HG03558 (cell line): ENCODE results near the gene KLLN.
"Not testable (repeated sequence)": the region's sequence is repeated elsewhere in the genome, so short reads cannot be mapped to it uniquely, and the experiment has no call there.

Source experiments
- ATAC-seq: cut with Tn5 transposase; IDR thresholded peaks from one replicate; pipeline ENCODE4 v1.9.1; 2021; ENCODE audit warnings: moderate number of reproducible peaks; ENCODE audit not compliant: unreplicated experiment; ENCODE audit errors: extremely low read depth

Gene KLLN

DNA sequence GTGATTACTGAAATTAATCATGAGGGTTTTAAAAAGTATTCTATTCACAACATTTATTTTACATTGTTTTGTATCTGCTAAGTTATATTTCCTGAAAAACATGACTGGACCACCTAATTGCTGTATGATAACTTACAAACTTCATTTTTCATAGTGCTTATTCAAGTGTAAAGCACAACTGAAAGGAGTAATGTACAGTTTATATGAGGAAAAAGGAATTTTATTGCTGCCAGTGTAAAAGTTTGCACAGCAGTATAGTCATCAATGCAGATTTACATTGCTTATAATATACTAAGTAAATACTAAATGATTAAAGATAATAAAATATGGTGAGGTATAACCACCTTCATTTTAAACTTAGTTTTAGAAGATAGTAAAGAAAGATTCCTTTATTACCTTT, 4.1 kb upstream of the KLLN start:
- ATAC-seq = no peak

DNA sequence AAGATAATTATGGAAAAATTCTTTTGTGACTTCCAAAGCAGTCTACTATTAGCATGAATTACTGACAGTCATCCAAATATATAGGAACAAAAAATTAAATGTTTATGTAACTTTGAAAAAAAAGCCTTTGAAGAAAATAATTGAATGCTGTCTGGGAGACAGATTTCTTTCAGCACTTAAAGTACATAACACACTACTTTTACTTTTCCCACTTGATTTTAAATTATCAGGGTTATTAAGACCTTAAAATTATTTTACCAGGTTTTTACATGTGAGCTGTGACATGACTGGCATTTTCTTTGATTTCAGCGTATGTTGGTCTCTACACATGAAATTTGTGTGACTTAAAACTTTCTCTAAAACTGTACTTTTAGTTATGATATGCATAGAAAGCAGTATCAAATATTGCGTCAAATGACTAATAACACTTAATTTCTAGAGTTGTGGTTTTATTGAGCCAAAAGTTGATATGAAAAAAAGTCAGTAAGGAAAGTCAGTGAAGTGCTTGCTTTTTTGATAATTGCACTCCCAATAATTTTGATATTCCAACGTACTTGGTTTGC, 3.2 kb upstream of the KLLN start:
- no peak for ATAC-seq

GRCh38 chr10:87865241-87865881, 2.0 kb upstream of the KLLN start:
- no peak for ATAC-seq

- no peak for ATAC-seq
These were observed 1.2 kb upstream of the KLLN start for GRCh38 chr10:87864496-87865059.

DNA sequence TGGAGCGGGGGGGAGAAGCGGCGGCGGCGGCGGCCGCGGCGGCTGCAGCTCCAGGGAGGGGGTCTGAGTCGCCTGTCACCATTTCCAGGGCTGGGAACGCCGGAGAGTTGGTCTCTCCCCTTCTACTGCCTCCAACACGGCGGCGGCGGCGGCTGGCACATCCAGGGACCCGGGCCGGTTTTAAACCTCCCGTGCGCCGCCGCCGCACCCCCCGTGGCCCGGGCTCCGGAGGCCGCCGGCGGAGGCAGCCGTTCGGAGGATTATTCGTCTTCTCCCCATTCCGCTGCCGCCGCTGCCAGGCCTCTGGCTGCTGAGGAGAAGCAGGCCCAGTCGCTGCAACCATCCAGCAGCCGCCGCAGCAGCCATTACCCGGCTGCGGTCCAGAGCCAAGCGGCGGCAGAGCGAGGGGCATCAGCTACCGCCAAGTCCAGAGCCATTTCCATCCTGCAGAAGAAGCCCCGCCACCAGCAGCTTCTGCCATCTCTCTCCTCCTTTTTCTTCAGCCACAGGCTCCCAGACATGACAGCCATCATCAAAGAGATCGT, 690 bp upstream of the KLLN start:
- ATAC-seq = not testable (repeated sequence)

- ATAC-seq = no peak
These were observed 667 bp downstream of the KLLN start for GRCh38 chr10:87862679-87863052.

DNA sequence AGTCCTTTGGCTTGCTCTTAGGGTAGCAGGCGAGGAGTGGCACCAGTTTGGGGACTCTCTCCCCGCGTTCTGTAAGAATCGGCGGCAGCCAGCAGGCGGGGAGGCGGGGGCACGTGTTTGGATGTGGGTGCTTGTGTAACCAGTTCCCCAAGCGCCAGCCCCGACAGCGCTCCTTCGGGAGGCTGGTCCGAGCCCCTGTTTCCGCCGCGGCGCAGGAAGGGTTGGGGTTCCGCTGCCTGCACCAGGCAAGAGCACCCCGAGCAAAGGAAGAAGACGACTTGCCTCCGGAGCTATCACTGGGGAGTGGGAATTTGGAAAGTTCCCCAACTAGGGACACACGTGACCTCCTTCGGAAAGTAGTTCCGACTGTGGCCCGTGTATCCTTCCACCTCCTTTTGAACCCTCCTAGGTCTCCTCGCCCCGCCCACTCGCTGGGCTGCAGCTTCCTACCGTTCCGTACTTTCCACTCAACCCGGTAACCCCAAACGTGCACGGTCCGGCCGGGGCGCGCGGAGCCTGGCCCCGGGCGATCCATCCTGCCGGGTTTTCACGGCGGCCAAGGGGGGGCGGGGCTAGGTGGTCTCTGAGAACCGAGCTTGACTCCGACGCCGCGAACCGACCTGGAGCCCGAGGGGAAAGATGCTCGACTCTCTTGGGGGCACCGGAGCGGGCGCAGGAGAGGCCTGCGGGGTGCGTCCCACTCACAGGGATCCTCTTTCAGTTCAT, 1.2 kb downstream of the KLLN start:
- no peak for ATAC-seq

GRCh38 chr10:87861566-87861952, 1.8 kb downstream of the KLLN start:
- no peak for ATAC-seq

- no peak for ATAC-seq
These were observed 2.4 kb downstream of the KLLN start for GRCh38 chr10:87860816-87861403.

DNA sequence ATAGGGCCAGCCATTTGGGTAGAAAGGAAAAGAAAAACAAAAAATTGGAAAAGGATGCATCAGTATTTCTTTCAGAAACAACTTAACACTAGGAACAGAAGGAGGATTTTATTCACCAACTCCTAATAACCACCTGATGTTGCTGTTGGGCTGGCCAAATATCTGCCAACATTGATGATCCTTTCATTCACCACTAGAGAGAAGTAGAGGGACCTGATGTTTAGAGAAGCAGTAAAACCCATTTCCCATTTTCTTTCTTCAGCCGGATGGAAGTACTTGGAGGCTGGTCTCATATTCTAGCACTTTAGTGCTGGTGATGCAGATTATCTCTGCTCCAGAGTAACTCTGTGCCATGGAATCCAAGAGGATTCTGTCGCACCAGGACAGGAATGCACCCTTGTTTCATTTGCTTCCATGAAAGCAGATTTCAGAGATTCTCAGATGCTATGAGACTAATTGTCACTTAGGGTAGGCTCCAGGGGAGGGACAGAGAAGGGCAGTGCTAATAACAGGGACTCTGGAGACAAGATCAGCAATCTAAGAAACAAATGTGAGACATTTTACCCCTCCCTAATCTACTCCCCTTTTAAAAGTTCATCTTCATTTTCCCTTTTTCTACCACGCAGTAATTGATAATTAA, 3.1 kb downstream of the KLLN start:
- no peak for ATAC-seq

GRCh38 chr10:87855665-87856064, 7.7 kb downstream of the KLLN start:
- ATAC-seq = not testable (repeated sequence)

DNA sequence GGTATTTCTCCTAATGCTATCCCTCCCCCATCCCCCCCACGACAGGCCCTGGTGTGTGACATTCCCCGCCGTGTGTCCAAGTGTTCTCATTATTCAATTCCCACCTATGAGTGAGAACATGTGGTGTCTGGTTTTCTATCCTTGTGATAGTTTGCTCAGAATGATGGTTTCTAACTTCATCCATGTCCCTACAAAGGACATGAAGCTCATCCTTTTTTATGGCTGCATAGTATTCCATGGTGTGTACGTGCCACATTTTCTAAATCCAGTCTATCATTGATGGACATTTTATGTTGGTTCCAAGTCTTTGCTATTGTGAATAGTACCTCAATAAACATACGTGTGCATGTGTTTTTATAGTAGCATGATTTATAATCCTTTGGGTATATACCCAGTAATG, 8.1 kb downstream of the KLLN start:
- not testable (repeated sequence) for ATAC-seq

GRCh38 chr10:87852089-87852488, 11.2 kb downstream of the KLLN start:
- ATAC-seq = no peak

DNA sequence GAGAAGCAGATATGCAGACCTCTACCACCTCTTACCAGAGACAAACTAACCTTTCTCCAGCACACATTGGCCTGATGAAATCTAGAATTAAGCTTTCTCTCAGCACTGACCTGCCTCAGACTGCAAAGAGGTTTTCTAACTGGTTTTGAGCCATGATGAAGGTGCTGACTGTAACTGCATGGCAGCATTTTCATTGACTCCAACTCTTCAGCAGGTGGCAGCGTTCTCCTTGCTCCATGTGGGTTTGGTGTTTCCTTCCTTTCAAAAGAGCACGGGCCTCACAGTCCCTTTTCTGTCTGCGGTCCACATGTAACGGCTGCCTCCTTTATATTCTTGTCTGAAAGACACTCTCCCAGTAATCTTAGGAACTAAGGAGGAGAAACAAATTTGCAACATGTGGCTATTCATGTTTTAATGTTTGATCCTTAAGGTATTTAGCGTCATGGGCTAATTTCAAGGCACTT, 12.6 kb downstream of the KLLN start:
- ATAC-seq = no peak

DNA sequence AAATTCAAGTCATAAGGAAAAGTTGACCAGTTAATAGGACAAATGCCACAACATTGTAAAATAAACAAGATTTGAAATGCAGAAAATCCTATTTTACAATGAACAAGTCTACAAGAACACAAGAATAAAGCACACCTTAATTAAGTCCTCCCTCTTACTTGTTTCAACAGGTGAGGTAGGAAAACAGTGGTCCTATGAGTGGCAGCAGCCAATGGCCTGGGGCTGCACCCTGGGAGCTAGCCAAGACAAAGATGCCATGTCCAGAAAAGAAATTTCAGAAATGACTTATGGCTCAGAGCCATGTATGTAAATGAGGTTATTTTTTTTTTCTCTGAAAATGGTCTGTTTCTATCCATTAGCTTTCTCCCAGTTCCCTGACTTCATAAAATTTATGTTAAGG, 14.3 kb downstream of the KLLN start:
- no peak for ATAC-seq

GRCh38 chr10:87847550-87847949, 15.8 kb downstream of the KLLN start:
- ATAC-seq = no peak

DNA sequence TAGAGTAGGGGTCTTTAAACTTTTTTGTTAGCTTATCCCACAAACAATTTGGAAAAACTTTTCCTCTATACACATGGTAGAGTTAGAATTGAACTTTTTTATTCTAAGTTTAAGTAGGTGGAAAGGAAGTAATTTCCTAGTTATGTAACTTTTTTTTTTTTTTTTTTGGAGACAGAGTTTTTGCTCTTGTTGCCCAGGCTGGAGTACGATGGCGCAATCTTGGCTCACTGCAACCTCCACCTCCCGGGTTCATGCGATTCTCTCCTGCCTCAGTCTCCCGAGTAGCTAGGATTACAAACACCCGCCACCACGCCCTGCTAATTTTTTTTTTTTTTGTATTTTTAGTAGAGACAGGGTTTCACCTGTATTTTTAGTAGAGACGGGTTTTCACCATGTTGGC, 16.6 kb downstream of the KLLN start:
- not testable (repeated sequence) for ATAC-seq

- no peak for ATAC-seq
These were observed 17.3 kb downstream of the KLLN start for GRCh38 chr10:87846023-87846422.

- no peak for ATAC-seq
These were observed 17.7 kb downstream of the KLLN start for GRCh38 chr10:87845624-87845998.
